Mucosa of gallbladder (tissue), 1 donor: ENCODE measurements around the gene INPP5J. TPM values are rescaled to one million over a fixed set of nuclear protein-coding genes. Genes with fewer than 3 reads are reported as not detected.
"Not testable (repeated sequence)": the region's sequence is repeated elsewhere in the genome, so short reads cannot be mapped to it uniquely, and the experiment has no call there.

ENCODE experiments used
- DNase-seq: peaks from one replicate; pipeline ENCODE4 v3.0.0-alpha.2; 2020; ENCODE audit warnings: low spot score
- total RNA-seq: library from RNA; stranded (reverse); gene quantifications from one replicate; pipeline ENCODE4 v1.2.1, GENCODE V29; 2021
- donor health status: DM: no; HTN: no; CAD: no.

The INPP5J gene
- total RNA-seq: 8.7 TPM

GRCh38 chr22:31122532-31123291, at the start of gene INPP5J:
Gene INPP5J (plus strand): TSS chr22:31122966. CDS start chr22:31123015, 49 bp downstream.
- DNase-seq: peak; percentile 42

- DNase-seq: not testable (repeated sequence)
Measured at GRCh38 chr22:31073125-31073524, 49.6 kb upstream of the INPP5J start.

GRCh38 chr22:31073545-31074145, 49.1 kb upstream of the INPP5J start:
- DNase-seq: not testable (repeated sequence)

GRCh38 chr22:31075961-31076360, 46.8 kb upstream of the INPP5J start:
- peak; percentile 85 for DNase-seq

GRCh38 chr22:31077681-31078080, 45.1 kb upstream of the INPP5J start:
- DNase-seq: no peak

- DNase-seq: not testable (repeated sequence)
Measured at GRCh38 chr22:31078389-31078788, 44.4 kb upstream of the INPP5J start.

GRCh38 chr22:31079095-31079642, 43.6 kb upstream of the INPP5J start:
- DNase-seq: no peak

GRCh38 chr22:31080164-31080847, 42.5 kb upstream of the INPP5J start:
- DNase-seq: no peak

GRCh38 chr22:31080848-31081649, 41.7 kb upstream of the INPP5J start, which contains the start of gene SMTN:
Gene SMTN (plus strand): TSS chr22:31081318. CDS start chr22:31083259, 1,941 bp downstream.
- peak; percentile 95 for DNase-seq

GRCh38 chr22:31081963-31082605, 40.7 kb upstream of the INPP5J start:
- no peak for DNase-seq

GRCh38 chr22:31082606-31083376, 40.0 kb upstream of the INPP5J start:
- DNase-seq: peak; percentile 78

- DNase-seq: peak; percentile 81
Measured at GRCh38 chr22:31083377-31083768, 39.4 kb upstream of the INPP5J start.

- no peak for DNase-seq
Measured at GRCh38 chr22:31083923-31084810, 38.6 kb upstream of the INPP5J start.

- DNase-seq: peak; percentile 88
Measured at GRCh38 chr22:31084811-31085492, 37.8 kb upstream of the INPP5J start.

- DNase-seq: no peak
Measured at GRCh38 chr22:31085493-31085824, 37.3 kb upstream of the INPP5J start.

GRCh38 chr22:31085928-31086327, 36.8 kb upstream of the INPP5J start:
- no peak for DNase-seq

- no peak for DNase-seq
Measured at GRCh38 chr22:31086703-31087330, 35.9 kb upstream of the INPP5J start.

GRCh38 chr22:31087744-31088215, 35.0 kb upstream of the INPP5J start:
- no peak for DNase-seq
